Activated gamma-delta T cell treated with Interleukin-2 at 50 U/mL for 16 hours (primary cell): Measurements from ENCODE around the gene GPATCH8.
A peak's percentile ranks its signal among the peaks of the same experiment; 100 is the strongest.

Experiments
- DNase-seq: peaks from one replicate; pipeline ENCODE4 v3.0.0-alpha.2; 2020

GPATCH8 gene

GRCh38 chr17:44352828-44353671, 150.2 kb downstream of the GPATCH8 start:
- DNase-seq = no peak

- DNase-seq = no peak
These were observed 151.0 kb downstream of the GPATCH8 start for GRCh38 chr17:44351961-44352827.

- DNase-seq = no peak
These were observed 151.7 kb downstream of the GPATCH8 start for GRCh38 chr17:44351464-44351863.

GRCh38 chr17:44350733-44351226, 152.4 kb downstream of the GPATCH8 start:
- DNase-seq = peak; percentile 66

GRCh38 chr17:44349553-44350070, 153.6 kb downstream of the GPATCH8 start:
- DNase-seq = no peak

GRCh38 chr17:44348988-44349364, 154.2 kb downstream of the GPATCH8 start:
- DNase-seq = no peak

- no peak for DNase-seq
These were observed 154.8 kb downstream of the GPATCH8 start for GRCh38 chr17:44348234-44348987.
